SK-N-SH (cell line): Measurements from ENCODE around the gene EVI5. TPM values are rescaled to one million over a fixed set of nuclear protein-coding genes. Genes with fewer than 3 reads are reported as not detected.

Experiments used
- CTCF ChIA-PET: fragments of 300-600, 350-600 bp; formaldehyde crosslinking; extraction: SDS; loops from one replicate; lab custom pipeline; 2021; lab: Yijun Ruan, JAX
- POLR2A ChIA-PET: fragments of 350-600 bp; sonication (Branson Sonifier 250); formaldehyde crosslinking; extraction: SDS; loops from one replicate; lab custom pipeline; 2020; ENCODE audit warnings: antibody characterized with exemption, inconsistent platforms; lab: Yijun Ruan, JAX
- DNase-seq: peaks from one replicate; pipeline ENCODE4 v3.0.0; 2012
- H2AFZ ChIP-seq: fragments of 200-600 bp; sonication (generic); 2 replicates; pipeline ENCODE4 v1.8.1; 2016; ENCODE audit warnings: antibody characterized with exemption, mild to moderate bottlenecking, low read depth
- H3F3A ChIP-seq: fragments of 200-600 bp; sonication (generic); replicated peaks from 2 replicates; pipeline ENCODE3; 2016; ENCODE audit warnings: antibody characterized with exemption, mild to moderate bottlenecking; ENCODE audit not compliant: insufficient read depth
- H3K27ac ChIP-seq, 2 experiments: fragments of 200-500 bp in 1 of 2; fragments of 200-600 bp in 1 of 2; sonication (Bioruptor generic) in 1 of 2; sonication (generic), shearing (Covaris generic) in 1 of 2; 2 replicates each; pipeline versions ENCODE4 v1.5.1 to v1.6.1; 2014 to 2016; ENCODE audit warnings: low read depth in 2 of 2, inconsistent platforms in 1 of 2, low read length in 1 of 2, mild to moderate bottlenecking in 1 of 2, mixed read lengths in 1 of 2
- H3K27me3 ChIP-seq: fragments of 200-600 bp; sonication (generic), shearing (Covaris generic); 2 replicates; pipeline ENCODE4 v1.6.1; 2016; ENCODE audit warnings: mixed run types; ENCODE audit not compliant: insufficient read depth
- H3K36me3 ChIP-seq, 2 experiments: fragments of 200-500 bp in 1 of 2; fragments of 200-600 bp in 1 of 2; sonication (Bioruptor generic) in 1 of 2; sonication (generic) in 1 of 2; replicated peaks in 1 of 2; 2 replicates each; pipeline versions ENCODE3 to v1.5.1; 2014 to 2016; ENCODE audit warnings: low read length in 1 of 2, mild to moderate bottlenecking in 1 of 2; ENCODE audit not compliant: insufficient read depth in 2 of 2, control insufficient read depth in 1 of 2
- H3K4me1 ChIP-seq, 2 experiments: fragments of 200-500 bp in 1 of 2; fragments of 200-600 bp in 1 of 2; sonication (Bioruptor generic) in 1 of 2; sonication (generic), shearing (Covaris generic) in 1 of 2; 2 replicates each; pipeline versions ENCODE4 v1.5.1 to v1.6.1; 2014 to 2016; ENCODE audit warnings: low read depth in 1 of 2, low read length in 1 of 2, mixed run types in 1 of 2; ENCODE audit not compliant: insufficient read depth in 2 of 2, control insufficient read depth in 1 of 2
- H3K4me2 ChIP-seq: fragments of 200-600 bp; sonication (generic), shearing (Covaris generic); 2 replicates; pipeline ENCODE4 v1.6.1; 2017; ENCODE audit warnings: mixed run types
- H3K4me3 ChIP-seq, 2 experiments: fragments of 200-500 bp in 1 of 2; fragments of 200-600 bp in 1 of 2; sonication (Bioruptor generic) in 1 of 2; sonication (generic), shearing (Covaris generic) in 1 of 2; 2 replicates each; pipeline versions ENCODE4 v1.5.1 to v1.8.1; 2014 to 2016; ENCODE audit warnings: low read depth in 2 of 2, inconsistent platforms in 1 of 2, low read length in 1 of 2, mild to moderate bottlenecking in 1 of 2, mixed read lengths in 1 of 2, moderate library complexity in 1 of 2
- H3K79me2 ChIP-seq: fragments of 200-600 bp; sonication (generic); 2 replicates; pipeline ENCODE4 v1.8.1; 2017; ENCODE audit warnings: mild to moderate bottlenecking; ENCODE audit not compliant: insufficient read depth
- H3K9ac ChIP-seq: fragments of 200-600 bp; sonication (generic); 2 replicates; pipeline ENCODE4 v1.6.1; 2017; ENCODE audit warnings: mixed run types
- H3K9me2 ChIP-seq: fragments of 200-600 bp; sonication (generic); 2 replicates; pipeline ENCODE4 v1.6.1; 2017; ENCODE audit warnings: mixed run types
- H3K9me3 ChIP-seq: fragments of 200-600 bp; sonication (generic); 2 replicates; pipeline ENCODE4 v1.6.1; 2017; ENCODE audit warnings: mixed run types, mild to moderate bottlenecking, moderate library complexity
- H4K20me1 ChIP-seq: fragments of 200-600 bp; sonication (generic); 2 replicates; pipeline ENCODE4 v1.6.1; 2017; ENCODE audit warnings: mild to moderate bottlenecking, mixed run types; ENCODE audit not compliant: insufficient read depth
- CHD2 ChIP-seq: fragments of 150-350 bp; IDR thresholded peaks from 2 replicates; pipeline ENCODE4 v1.6.1; 2018; ENCODE audit warnings: low read length; ENCODE audit not compliant: partially characterized antibody
- EP300 ChIP-seq, 2 experiments: IDR thresholded peaks; 2 replicates each; pipeline versions ENCODE4 v1.4.0 to v1.6.1; 2012; ENCODE audit warnings: borderline replicate concordance in 1 of 2, low read depth in 1 of 2, low read length in 1 of 2
- FOSL2 ChIP-seq: IDR thresholded peaks from 2 replicates; pipeline ENCODE4 v1.4.0; 2012; ENCODE audit warnings: low read depth, mild to moderate bottlenecking, moderate library complexity, borderline replicate concordance
- FOXM1 ChIP-seq: IDR thresholded peaks from 2 replicates; pipeline ENCODE4 v1.4.0; 2012; ENCODE audit warnings: low read depth, mild to moderate bottlenecking
- JUND ChIP-seq: IDR thresholded peaks from 2 replicates; pipeline ENCODE4 v1.4.0; 2012
- MEF2A ChIP-seq: IDR thresholded peaks from 2 replicates; pipeline ENCODE4 v1.4.0; 2012; ENCODE audit warnings: low read depth, borderline replicate concordance
- NFIC ChIP-seq: IDR thresholded peaks from 2 replicates; pipeline ENCODE4 v1.4.0; 2012; ENCODE audit warnings: borderline replicate concordance
- NRF1 ChIP-seq: IDR thresholded peaks from 2 replicates; pipeline ENCODE4 v1.6.1; 2012; ENCODE audit warnings: low read depth, mild to moderate bottlenecking, low read length
- RAD21 ChIP-seq: IDR thresholded peaks from 2 replicates; pipeline ENCODE4 v1.6.1; 2012; ENCODE audit warnings: mild to moderate bottlenecking, low read length
- RCOR1 ChIP-seq: fragments of 150-350 bp; IDR thresholded peaks from 2 replicates; pipeline ENCODE4 v1.6.1; 2017; ENCODE audit warnings: antibody characterized with exemption, low read length
- RXRA ChIP-seq: IDR thresholded peaks from 2 replicates; pipeline ENCODE4 v1.4.0; 2012; ENCODE audit warnings: low read depth, mild to moderate bottlenecking, borderline replicate concordance
- SMC3 ChIP-seq: IDR thresholded peaks from 2 replicates; pipeline ENCODE4 v1.6.1; 2012; ENCODE audit warnings: low read depth, low read length, improper control_type of control experiment
- TCF12 ChIP-seq: IDR thresholded peaks from 2 replicates; pipeline ENCODE4 v1.4.0; 2012
- YY1 ChIP-seq: IDR thresholded peaks from 2 replicates; pipeline ENCODE4 v1.4.0; 2012; ENCODE audit warnings: low read depth, mild to moderate bottlenecking
- WGBS: methylation state at CpG from one replicate; pipeline ENCODE4 v1.1.6; 2017; ENCODE audit warnings: low lambda C conversion rate; 5-methylcytosine and 5-hydroxymethylcytosine counted together
- polyA plus RNA-seq, 3 experiments: library from polyadenylated mRNA; depleted of rRNA; stranded (reverse); fragments of >200 nt; gene quantifications; 2 replicates each; pipeline ENCODE4 v1.2.3, GENCODE V29; 2012
- TF ChIP-seq, protein P1 (sequence below): fragments of 150-350 bp; IDR thresholded peaks from 2 replicates; pipeline ENCODE4 v1.6.1; 2017; ENCODE audit warnings: antibody characterized with exemption, low read length, low read depth, borderline replicate concordance
- TF ChIP-seq, protein P2 (sequence below): IDR thresholded peaks from 2 replicates; pipeline ENCODE4 v1.4.0; 2012; ENCODE audit warnings: low read depth, borderline replicate concordance
- TF ChIP-seq, protein P3 (sequence below): IDR thresholded peaks from 2 replicates; pipeline ENCODE4; 2012
- TF ChIP-seq, protein P4 (sequence below): fragments of 200-600 bp; sonication (generic); IDR thresholded peaks from 2 replicates; pipeline ENCODE4 v1.6.1; 2017; ENCODE audit warnings: antibody characterized with exemption, mild to moderate bottlenecking, moderate library complexity
- TF ChIP-seq, protein P5 (sequence below): IDR thresholded peaks from 2 replicates; pipeline ENCODE4 v1.6.1; 2012; ENCODE audit warnings: mild to moderate bottlenecking, low read depth, low read length, moderate library complexity

EVI5 gene
- polyA plus RNA-seq, 1 of the 3 experiments (the other 2 are of a cell fraction), result 5.7 TPM

DNA sequence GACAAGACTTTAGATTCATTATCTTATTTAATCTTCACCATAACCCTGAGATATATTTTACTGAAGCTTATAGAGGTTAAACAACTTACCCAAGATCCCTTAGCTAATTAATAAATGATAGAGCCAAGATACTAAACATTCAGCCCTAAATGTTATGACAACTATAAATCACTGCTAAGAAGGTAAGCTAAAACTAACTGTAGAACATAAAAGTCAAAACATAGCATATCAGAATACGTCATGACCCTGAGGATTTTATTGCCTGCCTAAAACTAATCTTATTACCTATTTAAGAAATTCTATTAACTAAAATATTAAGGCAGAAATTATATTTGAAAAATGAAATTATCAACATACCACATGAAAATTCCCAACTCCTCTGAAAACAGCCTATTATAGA, 22.6 kb downstream of the EVI5 start:
- TF ChIP-seq TCF12 (no peak), SMC3 (no peak), MEF2A (no peak), FOSL2 (no peak), JUND (no peak), RXRA (no peak), NRF1 (no peak), CHD2 (no peak)
- TF ChIP-seq, protein P1, sequence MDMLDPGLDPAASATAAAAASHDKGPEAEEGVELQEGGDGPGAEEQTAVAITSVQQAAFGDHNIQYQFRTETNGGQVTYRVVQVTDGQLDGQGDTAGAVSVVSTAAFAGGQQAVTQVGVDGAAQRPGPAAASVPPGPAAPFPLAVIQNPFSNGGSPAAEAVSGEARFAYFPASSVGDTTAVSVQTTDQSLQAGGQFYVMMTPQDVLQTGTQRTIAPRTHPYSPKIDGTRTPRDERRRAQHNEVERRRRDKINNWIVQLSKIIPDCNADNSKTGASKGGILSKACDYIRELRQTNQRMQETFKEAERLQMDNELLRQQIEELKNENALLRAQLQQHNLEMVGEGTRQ, result no peak
- TF ChIP-seq, protein P2, sequence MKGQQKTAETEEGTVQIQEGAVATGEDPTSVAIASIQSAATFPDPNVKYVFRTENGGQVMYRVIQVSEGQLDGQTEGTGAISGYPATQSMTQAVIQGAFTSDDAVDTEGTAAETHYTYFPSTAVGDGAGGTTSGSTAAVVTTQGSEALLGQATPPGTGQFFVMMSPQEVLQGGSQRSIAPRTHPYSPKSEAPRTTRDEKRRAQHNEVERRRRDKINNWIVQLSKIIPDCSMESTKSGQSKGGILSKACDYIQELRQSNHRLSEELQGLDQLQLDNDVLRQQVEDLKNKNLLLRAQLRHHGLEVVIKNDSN, result no peak
- TF ChIP-seq, protein P3, sequence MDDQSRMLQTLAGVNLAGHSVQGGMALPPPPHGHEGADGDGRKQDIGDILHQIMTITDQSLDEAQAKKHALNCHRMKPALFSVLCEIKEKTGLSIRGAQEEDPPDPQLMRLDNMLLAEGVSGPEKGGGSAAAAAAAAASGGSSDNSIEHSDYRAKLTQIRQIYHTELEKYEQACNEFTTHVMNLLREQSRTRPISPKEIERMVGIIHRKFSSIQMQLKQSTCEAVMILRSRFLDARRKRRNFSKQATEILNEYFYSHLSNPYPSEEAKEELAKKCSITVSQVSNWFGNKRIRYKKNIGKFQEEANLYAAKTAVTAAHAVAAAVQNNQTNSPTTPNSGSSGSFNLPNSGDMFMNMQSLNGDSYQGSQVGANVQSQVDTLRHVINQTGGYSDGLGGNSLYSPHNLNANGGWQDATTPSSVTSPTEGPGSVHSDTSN, result no peak
- H3K9me2 ChIP-seq, result 0 out of 2 replicates have a peak, but pooled peaks cover 3% of the 10 kb centered on the region
- H3K4me2 ChIP-seq, result no peak overlapping the region
- 0 out of 2 replicates have a peak, but pooled peaks cover 8% of the 10 kb centered on the region for H4K20me1 ChIP-seq
- H3K4me3 ChIP-seq, result no peak overlapping the region
- H3F3A ChIP-seq, result peaks cover 8% of the 10 kb centered on the region
- H3K79me2 ChIP-seq, result peaks cover 71% of the 10 kb centered on the region
- H3K27ac ChIP-seq, result no peak overlapping the region
- DNase-seq, result no peak
- no peak overlapping the region for H2AFZ ChIP-seq
- H3K27me3 ChIP-seq, result no peaks in the 10 kb centered on the region
- no peak overlapping the region for H3K9ac ChIP-seq
- ChIA-PET CTCF (interaction anchor here (0.8 to 1.4 kb wide), 4 partner anchors 11 to 16 kb away, joined by 3 to 4 read pairs (median 3); no protein-coding TSS in a partner anchor), POLR2A (interaction anchor here (0.8 kb wide), 1 partner anchor 445 kb away, joined by 3 read pairs; no protein-coding TSS in a partner anchor)
- H3K9me3 ChIP-seq, result no peaks in the 10 kb centered on the region
- no peaks in the 10 kb centered on the region for H3K36me3 ChIP-seq
- no peaks in the 10 kb centered on the region for H3K4me1 ChIP-seq
- 74% methylated on average over 1 of the region's 1 CpG for WGBS

DNA sequence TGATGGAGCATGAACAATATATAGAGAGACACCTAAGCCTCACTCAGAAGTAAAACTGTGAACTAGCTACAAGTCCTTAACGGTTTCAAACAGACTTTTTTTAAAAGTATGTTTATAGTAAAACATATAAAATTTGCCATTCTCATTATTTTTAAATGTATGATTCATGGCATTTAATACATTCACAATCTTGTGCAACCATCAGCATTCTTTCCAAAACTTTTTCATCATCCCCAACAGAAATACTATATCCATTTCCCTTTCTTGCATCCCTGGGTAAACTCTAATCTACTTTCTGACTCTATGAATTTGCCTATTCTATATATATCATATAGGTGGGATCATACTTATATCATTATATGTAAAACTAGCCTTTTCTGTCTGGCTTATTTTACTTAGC, 25.5 kb downstream of the EVI5 start:
- 81% methylated on average over 1 of the region's 1 CpG for WGBS
- ChIA-PET POLR2A (no interaction called here), CTCF (no interaction called here)
- H3F3A ChIP-seq, result peaks cover 8% of the 10 kb centered on the region
- H3K9me3 ChIP-seq, result no peaks in the 10 kb centered on the region
- H3K79me2 ChIP-seq, result peaks cover 74% of the 10 kb centered on the region
- no peak overlapping the region for H3K27ac ChIP-seq
- no peak overlapping the region for H3K4me3 ChIP-seq
- H3K4me2 ChIP-seq, result no peak overlapping the region
- peaks cover 12% of the 10 kb centered on the region; the same call in 1 of the 2 replicates for H4K20me1 ChIP-seq
- H2AFZ ChIP-seq, result no peak overlapping the region
- no peak overlapping the region for H3K9ac ChIP-seq
- 0 out of 2 replicates have a peak, but pooled peaks cover 3% of the 10 kb centered on the region for H3K9me2 ChIP-seq
- no peaks in the 10 kb centered on the region; a peak in 1 of 4 replicates for H3K4me1 ChIP-seq
- no peak for DNase-seq
- no peaks in the 10 kb centered on the region for H3K36me3 ChIP-seq
- H3K27me3 ChIP-seq, result no peaks in the 10 kb centered on the region
- TF ChIP-seq EP300 (IDR thresholded peaks at IDR 0.05; ENCODE audit: borderline replicate concordance in 1 of 2, low read depth in 1 of 2, low read length in 1 of 2) (no peak), FOSL2 (no peak), RAD21 (no peak), RCOR1 (no peak), FOXM1 (no peak), TCF12 (no peak), YY1 (no peak), NFIC (no peak), NRF1 (no peak)
- TF ChIP-seq, protein P4, sequence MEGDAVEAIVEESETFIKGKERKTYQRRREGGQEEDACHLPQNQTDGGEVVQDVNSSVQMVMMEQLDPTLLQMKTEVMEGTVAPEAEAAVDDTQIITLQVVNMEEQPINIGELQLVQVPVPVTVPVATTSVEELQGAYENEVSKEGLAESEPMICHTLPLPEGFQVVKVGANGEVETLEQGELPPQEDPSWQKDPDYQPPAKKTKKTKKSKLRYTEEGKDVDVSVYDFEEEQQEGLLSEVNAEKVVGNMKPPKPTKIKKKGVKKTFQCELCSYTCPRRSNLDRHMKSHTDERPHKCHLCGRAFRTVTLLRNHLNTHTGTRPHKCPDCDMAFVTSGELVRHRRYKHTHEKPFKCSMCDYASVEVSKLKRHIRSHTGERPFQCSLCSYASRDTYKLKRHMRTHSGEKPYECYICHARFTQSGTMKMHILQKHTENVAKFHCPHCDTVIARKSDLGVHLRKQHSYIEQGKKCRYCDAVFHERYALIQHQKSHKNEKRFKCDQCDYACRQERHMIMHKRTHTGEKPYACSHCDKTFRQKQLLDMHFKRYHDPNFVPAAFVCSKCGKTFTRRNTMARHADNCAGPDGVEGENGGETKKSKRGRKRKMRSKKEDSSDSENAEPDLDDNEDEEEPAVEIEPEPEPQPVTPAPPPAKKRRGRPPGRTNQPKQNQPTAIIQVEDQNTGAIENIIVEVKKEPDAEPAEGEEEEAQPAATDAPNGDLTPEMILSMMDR, result no peak
- TF ChIP-seq, protein P5, sequence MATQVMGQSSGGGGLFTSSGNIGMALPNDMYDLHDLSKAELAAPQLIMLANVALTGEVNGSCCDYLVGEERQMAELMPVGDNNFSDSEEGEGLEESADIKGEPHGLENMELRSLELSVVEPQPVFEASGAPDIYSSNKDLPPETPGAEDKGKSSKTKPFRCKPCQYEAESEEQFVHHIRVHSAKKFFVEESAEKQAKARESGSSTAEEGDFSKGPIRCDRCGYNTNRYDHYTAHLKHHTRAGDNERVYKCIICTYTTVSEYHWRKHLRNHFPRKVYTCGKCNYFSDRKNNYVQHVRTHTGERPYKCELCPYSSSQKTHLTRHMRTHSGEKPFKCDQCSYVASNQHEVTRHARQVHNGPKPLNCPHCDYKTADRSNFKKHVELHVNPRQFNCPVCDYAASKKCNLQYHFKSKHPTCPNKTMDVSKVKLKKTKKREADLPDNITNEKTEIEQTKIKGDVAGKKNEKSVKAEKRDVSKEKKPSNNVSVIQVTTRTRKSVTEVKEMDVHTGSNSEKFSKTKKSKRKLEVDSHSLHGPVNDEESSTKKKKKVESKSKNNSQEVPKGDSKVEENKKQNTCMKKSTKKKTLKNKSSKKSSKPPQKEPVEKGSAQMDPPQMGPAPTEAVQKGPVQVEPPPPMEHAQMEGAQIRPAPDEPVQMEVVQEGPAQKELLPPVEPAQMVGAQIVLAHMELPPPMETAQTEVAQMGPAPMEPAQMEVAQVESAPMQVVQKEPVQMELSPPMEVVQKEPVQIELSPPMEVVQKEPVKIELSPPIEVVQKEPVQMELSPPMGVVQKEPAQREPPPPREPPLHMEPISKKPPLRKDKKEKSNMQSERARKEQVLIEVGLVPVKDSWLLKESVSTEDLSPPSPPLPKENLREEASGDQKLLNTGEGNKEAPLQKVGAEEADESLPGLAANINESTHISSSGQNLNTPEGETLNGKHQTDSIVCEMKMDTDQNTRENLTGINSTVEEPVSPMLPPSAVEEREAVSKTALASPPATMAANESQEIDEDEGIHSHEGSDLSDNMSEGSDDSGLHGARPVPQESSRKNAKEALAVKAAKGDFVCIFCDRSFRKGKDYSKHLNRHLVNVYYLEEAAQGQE, result no peak
